SK-N-SH treated with all-trans-retinoic acid at 6 μM for 48 hours (cell line): Measurements from ENCODE around the gene TXLNB.

Experiments used
- ATAC-seq: fragments of 200-7000 bp; cut with Tn5 transposase; 3 replicates; pipeline ENCODE4 v1.9.1; 2020; ENCODE audit warnings: mild to moderate bottlenecking, moderate library complexity
- ARNTL ChIP-seq: fragments of 450-650 bp; formaldehyde crosslinking; IDR thresholded peaks from 2 replicates; pipeline ENCODE4 v1.5.0; 2020; ENCODE audit warnings: low read depth, mild to moderate bottlenecking, moderate library complexity, borderline replicate concordance
- BACH2 ChIP-seq: fragments of 250-450 bp; sonication (Bioruptor Pico); IDR thresholded peaks from 2 replicates; pipeline ENCODE4 v1.9.0; 2021; ENCODE audit warnings: mild to moderate bottlenecking, borderline replicate concordance
- CSDC2 ChIP-seq: fragments of 250-450 bp; sonication (Bioruptor Pico); IDR thresholded peaks from 2 replicates; pipeline ENCODE4 v1.5.0; 2020; ENCODE audit warnings: mild to moderate bottlenecking, moderate library complexity
- ESRRG ChIP-seq: fragments of 250-450 bp; sonication (Bioruptor Pico); IDR thresholded peaks from 2 replicates; pipeline ENCODE4 v1.6.1; 2021; ENCODE audit warnings: mild to moderate bottlenecking
- GLIS3 ChIP-seq: fragments of 250-450 bp; sonication (Bioruptor Pico); IDR thresholded peaks from 2 replicates; pipeline ENCODE4 v1.5.0; 2020; ENCODE audit warnings: mild to moderate bottlenecking, moderate library complexity
- ISL1 ChIP-seq: fragments of 250-450 bp; sonication (Bioruptor Pico); IDR thresholded peaks from 2 replicates; pipeline ENCODE4 v2.1.2; 2022; ENCODE audit warnings: mild to moderate bottlenecking, moderate library complexity
- OSR1 ChIP-seq: fragments of 250-450 bp; sonication (Bioruptor Pico); IDR thresholded peaks from 2 replicates; pipeline ENCODE4 v1.8.0; 2022; ENCODE audit warnings: moderate library complexity, mild to moderate bottlenecking, inconsistent platforms
- SNAI2 ChIP-seq: fragments of 250-450 bp; sonication (Bioruptor Pico); IDR thresholded peaks from 2 replicates; pipeline ENCODE4 v1.5.0; 2020; ENCODE audit warnings: mild to moderate bottlenecking, moderate library complexity
- TCF4 ChIP-seq: fragments of 250-450 bp; sonication (Bioruptor Pico); IDR thresholded peaks from 2 replicates; pipeline ENCODE4 v1.8.0; 2021; ENCODE audit warnings: mild to moderate bottlenecking, moderate library complexity, borderline replicate concordance
- TOX ChIP-seq: fragments of 250-450 bp; sonication (Bioruptor Pico); IDR thresholded peaks from 2 replicates; pipeline ENCODE4 v1.8.0; 2021; ENCODE audit warnings: mild to moderate bottlenecking, moderate library complexity, borderline replicate concordance
- ZC3H10 ChIP-seq: fragments of 250-450 bp; sonication (Bioruptor Pico); IDR thresholded peaks from 2 replicates; pipeline ENCODE4 v1.5.1; 2021; ENCODE audit warnings: mild to moderate bottlenecking, moderate library complexity
- ZFP3 ChIP-seq: fragments of 250-450 bp; sonication (Bioruptor Pico); IDR thresholded peaks from 2 replicates; pipeline ENCODE4 v1.5.0; 2020; ENCODE audit warnings: mild to moderate bottlenecking, moderate library complexity
- ZFP30 ChIP-seq: fragments of 450-650 bp; formaldehyde crosslinking; IDR thresholded peaks from 2 replicates; pipeline ENCODE4 v1.5.0; 2022; ENCODE audit warnings: mild to moderate bottlenecking, moderate library complexity
- ZNF565 ChIP-seq: fragments of 450-650 bp; formaldehyde crosslinking; conservative IDR thresholded peaks from 2 replicates; pipeline ENCODE4 v1.5.0; 2020; ENCODE audit warnings: low read depth, mild to moderate bottlenecking, moderate library complexity
- ZNF70 ChIP-seq: fragments of 450-650 bp; formaldehyde crosslinking; IDR thresholded peaks from 2 replicates; pipeline ENCODE4 v1.5.0; 2020; ENCODE audit warnings: mild to moderate bottlenecking, moderate library complexity
- TF ChIP-seq, protein P1 (sequence below): fragments of 250-450 bp; sonication (Bioruptor Pico); IDR thresholded peaks from 2 replicates; pipeline ENCODE4 v1.5.1; 2020; ENCODE audit warnings: low read depth, mild to moderate bottlenecking, moderate library complexity
- TF ChIP-seq, protein P2 (sequence below): fragments of 250-450 bp; sonication (Bioruptor Pico); IDR thresholded peaks from 2 replicates; pipeline ENCODE4 v1.5.1; 2021; ENCODE audit warnings: mild to moderate bottlenecking, moderate library complexity
- TF ChIP-seq, protein P3 (sequence below): fragments of 250-450 bp; sonication (Bioruptor Pico); IDR thresholded peaks from 2 replicates; pipeline ENCODE4 v1.8.0; 2021; ENCODE audit warnings: low read depth, mild to moderate bottlenecking, moderate library complexity, borderline replicate concordance
- TF ChIP-seq, protein P4 (sequence below): fragments of 250-450 bp; sonication (Bioruptor Pico); IDR thresholded peaks from 2 replicates; pipeline ENCODE4 v1.5.0; 2020; ENCODE audit warnings: mild to moderate bottlenecking, moderate library complexity
- TF ChIP-seq, protein P5 (sequence below): fragments of 250-450 bp; sonication (Bioruptor Pico); IDR thresholded peaks from 2 replicates; pipeline ENCODE4 v1.8.0; 2020; ENCODE audit warnings: mild to moderate bottlenecking, moderate library complexity, borderline replicate concordance

Gene TXLNB

DNA sequence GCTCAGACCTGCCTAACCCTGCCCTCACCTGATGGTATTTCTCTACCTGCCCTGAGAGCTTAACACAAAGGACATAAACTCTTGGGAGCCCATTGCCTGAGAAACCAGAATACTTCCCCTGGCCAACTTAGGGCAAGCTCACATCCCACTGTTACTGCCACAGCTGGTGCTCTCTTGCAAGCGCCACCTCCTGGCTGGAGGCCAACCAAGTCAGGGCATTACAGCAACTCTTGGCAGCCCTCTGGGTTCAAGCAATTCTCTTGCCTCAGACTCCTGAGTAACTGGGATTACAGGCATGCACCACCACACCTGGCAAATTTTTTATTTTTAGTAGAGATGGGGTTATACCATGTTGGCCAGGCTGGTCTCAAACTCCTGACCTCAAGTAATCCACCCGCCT lies 86.8 kb downstream of the TXLNB start:
- no peak for TF ChIP-seq ESRRG
- no peak for TF ChIP-seq ZFP30 (CRISPR knock-in tag)
- TF ChIP-seq OSR1 (CRISPR knock-in tag), result no peak
- no peak for TF ChIP-seq ARNTL
- no peak for TF ChIP-seq ZNF565
- TF ChIP-seq ISL1, result no peak
- TF ChIP-seq ZC3H10 (CRISPR knock-in tag), result no peak
- no peak for TF ChIP-seq SNAI2 (CRISPR knock-in tag)
- TF ChIP-seq, protein P1, sequence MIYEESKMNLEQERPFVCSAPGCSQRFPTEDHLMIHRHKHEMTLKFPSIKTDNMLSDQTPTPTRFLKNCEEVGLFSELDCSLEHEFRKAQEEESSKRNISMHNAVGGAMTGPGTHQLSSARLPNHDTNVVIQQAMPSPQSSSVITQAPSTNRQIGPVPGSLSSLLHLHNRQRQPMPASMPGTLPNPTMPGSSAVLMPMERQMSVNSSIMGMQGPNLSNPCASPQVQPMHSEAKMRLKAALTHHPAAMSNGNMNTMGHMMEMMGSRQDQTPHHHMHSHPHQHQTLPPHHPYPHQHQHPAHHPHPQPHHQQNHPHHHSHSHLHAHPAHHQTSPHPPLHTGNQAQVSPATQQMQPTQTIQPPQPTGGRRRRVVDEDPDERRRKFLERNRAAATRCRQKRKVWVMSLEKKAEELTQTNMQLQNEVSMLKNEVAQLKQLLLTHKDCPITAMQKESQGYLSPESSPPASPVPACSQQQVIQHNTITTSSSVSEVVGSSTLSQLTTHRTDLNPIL (CRISPR knock-in tag), result no peak
- no peak for TF ChIP-seq CSDC2
- TF ChIP-seq, protein P2, sequence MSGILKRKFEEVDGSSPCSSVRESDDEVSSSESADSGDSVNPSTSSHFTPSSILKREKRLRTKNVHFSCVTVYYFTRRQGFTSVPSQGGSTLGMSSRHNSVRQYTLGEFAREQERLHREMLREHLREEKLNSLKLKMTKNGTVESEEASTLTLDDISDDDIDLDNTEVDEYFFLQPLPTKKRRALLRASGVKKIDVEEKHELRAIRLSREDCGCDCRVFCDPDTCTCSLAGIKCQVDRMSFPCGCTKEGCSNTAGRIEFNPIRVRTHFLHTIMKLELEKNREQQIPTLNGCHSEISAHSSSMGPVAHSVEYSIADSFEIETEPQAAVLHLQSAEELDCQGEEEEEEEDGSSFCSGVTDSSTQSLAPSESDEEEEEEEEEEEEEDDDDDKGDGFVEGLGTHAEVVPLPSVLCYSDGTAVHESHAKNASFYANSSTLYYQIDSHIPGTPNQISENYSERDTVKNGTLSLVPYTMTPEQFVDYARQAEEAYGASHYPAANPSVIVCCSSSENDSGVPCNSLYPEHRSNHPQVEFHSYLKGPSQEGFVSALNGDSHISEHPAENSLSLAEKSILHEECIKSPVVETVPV (CRISPR knock-in tag), result no peak
- TF ChIP-seq, protein P3, sequence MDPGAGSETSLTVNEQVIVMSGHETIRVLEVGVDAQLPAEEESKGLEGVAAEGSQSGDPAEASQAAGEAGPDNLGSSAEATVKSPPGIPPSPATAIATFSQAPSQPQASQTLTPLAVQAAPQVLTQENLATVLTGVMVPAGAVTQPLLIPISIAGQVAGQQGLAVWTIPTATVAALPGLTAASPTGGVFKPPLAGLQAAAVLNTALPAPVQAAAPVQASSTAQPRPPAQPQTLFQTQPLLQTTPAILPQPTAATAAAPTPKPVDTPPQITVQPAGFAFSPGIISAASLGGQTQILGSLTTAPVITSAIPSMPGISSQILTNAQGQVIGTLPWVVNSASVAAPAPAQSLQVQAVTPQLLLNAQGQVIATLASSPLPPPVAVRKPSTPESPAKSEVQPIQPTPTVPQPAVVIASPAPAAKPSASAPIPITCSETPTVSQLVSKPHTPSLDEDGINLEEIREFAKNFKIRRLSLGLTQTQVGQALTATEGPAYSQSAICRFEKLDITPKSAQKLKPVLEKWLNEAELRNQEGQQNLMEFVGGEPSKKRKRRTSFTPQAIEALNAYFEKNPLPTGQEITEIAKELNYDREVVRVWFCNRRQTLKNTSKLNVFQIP (CRISPR knock-in tag), result no peak
- no peak for ATAC-seq

DNA sequence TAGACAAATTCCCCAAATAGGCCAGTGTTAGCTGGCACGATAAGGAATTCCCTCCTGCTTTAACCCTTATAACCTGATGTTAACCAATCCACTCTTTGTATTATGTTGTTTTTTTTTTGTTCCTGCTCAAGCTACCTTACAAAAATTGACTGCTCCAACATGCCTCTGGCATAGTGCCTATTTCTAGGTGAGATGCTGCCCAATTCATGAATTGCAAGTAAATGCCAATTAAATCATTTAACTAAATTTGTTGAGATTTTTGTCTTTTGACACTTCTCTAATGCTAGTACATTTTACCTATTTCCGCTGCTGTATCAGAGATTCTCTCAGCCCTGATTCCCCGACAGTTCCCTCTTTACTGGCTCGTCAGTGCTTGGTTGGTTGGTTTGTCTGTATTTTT lies 90.4 kb downstream of the TXLNB start:
- TF ChIP-seq GLIS3 (CRISPR knock-in tag) (no peak), TOX (no peak), BACH2 (CRISPR knock-in tag) (no peak), ISL1 (no peak), ZNF70 (CRISPR knock-in tag) (no peak), ZFP3 (CRISPR knock-in tag) (no peak), OSR1 (CRISPR knock-in tag) (no peak)
- TF ChIP-seq, protein P3 (CRISPR knock-in tag), result no peak
- TF ChIP-seq, protein P4, sequence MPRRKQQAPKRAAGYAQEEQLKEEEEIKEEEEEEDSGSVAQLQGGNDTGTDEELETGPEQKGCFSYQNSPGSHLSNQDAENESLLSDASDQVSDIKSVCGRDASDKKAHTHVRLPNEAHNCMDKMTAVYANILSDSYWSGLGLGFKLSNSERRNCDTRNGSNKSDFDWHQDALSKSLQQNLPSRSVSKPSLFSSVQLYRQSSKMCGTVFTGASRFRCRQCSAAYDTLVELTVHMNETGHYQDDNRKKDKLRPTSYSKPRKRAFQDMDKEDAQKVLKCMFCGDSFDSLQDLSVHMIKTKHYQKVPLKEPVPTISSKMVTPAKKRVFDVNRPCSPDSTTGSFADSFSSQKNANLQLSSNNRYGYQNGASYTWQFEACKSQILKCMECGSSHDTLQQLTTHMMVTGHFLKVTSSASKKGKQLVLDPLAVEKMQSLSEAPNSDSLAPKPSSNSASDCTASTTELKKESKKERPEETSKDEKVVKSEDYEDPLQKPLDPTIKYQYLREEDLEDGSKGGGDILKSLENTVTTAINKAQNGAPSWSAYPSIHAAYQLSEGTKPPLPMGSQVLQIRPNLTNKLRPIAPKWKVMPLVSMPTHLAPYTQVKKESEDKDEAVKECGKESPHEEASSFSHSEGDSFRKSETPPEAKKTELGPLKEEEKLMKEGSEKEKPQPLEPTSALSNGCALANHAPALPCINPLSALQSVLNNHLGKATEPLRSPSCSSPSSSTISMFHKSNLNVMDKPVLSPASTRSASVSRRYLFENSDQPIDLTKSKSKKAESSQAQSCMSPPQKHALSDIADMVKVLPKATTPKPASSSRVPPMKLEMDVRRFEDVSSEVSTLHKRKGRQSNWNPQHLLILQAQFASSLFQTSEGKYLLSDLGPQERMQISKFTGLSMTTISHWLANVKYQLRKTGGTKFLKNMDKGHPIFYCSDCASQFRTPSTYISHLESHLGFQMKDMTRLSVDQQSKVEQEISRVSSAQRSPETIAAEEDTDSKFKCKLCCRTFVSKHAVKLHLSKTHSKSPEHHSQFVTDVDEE, result no peak
- TF ChIP-seq, all 23 proteins: peak for 0
- ATAC-seq, result no peak

DNA sequence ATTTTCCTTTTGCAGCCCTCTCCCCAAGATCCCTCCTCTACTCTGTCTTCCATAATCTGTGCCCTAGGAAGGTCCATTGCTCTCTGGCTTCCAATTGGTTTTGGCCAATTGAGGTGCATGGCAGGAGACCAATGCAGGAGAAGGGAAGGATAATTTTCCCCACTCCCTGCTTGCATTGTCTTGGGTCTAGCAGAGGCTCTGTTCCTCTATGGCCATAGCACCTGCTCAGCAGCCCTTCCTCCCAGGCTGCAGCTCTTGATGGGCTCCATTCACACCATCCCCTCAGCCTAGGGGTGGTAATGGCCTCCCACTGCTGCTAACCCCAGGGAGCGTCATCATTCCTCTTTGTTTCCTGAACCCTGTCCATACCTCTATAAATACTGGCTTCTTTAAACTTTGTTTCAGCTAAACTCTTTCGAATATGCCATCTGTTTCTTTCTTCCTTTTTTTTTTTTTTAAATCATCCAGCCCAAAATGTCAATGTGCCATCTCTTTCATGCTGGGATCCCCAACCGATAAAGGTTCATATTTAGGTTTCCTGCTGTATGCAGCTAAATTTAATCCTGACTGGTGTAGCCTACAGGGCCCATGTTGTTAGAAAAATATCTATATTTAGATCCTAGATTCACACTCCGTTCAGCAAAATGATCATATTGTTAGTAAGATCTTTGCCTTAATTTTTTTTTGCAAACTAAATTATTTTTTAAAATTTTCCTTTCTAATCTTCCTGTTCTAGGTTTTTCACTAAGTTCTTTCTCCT lies 93.1 kb downstream of the TXLNB start:
- TF ChIP-seq, protein P1 (CRISPR knock-in tag), result no peak
- no peak for TF ChIP-seq OSR1 (CRISPR knock-in tag)
- no peak for TF ChIP-seq BACH2 (CRISPR knock-in tag)
- TF ChIP-seq TCF4 (CRISPR knock-in tag), result no peak
- TF ChIP-seq ZFP3 (CRISPR knock-in tag), result no peak
- TF ChIP-seq, protein P5, sequence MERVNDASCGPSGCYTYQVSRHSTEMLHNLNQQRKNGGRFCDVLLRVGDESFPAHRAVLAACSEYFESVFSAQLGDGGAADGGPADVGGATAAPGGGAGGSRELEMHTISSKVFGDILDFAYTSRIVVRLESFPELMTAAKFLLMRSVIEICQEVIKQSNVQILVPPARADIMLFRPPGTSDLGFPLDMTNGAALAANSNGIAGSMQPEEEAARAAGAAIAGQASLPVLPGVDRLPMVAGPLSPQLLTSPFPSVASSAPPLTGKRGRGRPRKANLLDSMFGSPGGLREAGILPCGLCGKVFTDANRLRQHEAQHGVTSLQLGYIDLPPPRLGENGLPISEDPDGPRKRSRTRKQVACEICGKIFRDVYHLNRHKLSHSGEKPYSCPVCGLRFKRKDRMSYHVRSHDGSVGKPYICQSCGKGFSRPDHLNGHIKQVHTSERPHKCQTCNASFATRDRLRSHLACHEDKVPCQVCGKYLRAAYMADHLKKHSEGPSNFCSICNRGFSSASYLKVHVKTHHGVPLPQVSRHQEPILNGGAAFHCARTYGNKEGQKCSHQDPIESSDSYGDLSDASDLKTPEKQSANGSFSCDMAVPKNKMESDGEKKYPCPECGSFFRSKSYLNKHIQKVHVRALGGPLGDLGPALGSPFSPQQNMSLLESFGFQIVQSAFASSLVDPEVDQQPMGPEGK, result no peak
- TF ChIP-seq, protein P2 (CRISPR knock-in tag), result no peak
- no peak for TF ChIP-seq ZNF565
- no peak for ATAC-seq
